Measurements from ENCODE around the gene ZNF174.

GRCh38 chr16:3400779-3401688, at the start of gene ZNF174, which contains the start of gene ZSCAN32:
- TF ChIP-seq, protein P1, sequence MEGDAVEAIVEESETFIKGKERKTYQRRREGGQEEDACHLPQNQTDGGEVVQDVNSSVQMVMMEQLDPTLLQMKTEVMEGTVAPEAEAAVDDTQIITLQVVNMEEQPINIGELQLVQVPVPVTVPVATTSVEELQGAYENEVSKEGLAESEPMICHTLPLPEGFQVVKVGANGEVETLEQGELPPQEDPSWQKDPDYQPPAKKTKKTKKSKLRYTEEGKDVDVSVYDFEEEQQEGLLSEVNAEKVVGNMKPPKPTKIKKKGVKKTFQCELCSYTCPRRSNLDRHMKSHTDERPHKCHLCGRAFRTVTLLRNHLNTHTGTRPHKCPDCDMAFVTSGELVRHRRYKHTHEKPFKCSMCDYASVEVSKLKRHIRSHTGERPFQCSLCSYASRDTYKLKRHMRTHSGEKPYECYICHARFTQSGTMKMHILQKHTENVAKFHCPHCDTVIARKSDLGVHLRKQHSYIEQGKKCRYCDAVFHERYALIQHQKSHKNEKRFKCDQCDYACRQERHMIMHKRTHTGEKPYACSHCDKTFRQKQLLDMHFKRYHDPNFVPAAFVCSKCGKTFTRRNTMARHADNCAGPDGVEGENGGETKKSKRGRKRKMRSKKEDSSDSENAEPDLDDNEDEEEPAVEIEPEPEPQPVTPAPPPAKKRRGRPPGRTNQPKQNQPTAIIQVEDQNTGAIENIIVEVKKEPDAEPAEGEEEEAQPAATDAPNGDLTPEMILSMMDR (IDR thresholded peaks at IDR 0.05), result no peak
- TF ChIP-seq POLR2A (IDR thresholded peaks at IDR 0.05), result peak in 1 of 2 donors; percentile 25
- TF ChIP-seq EP300 (IDR thresholded peaks at IDR 0.05), result no peak
